Mucosa of descending colon (tissue), 3 donors: ENCODE results near the gene DNAJC17. TPM values are rescaled to one million over a fixed set of nuclear protein-coding genes. Genes with fewer than 3 reads are reported as not detected.

ENCODE experiments used
- ATAC-seq: fragments of 200-7000 bp; cut with Tn5 transposase; one replicate; pipeline ENCODE4 v1.9.1; 2020; ENCODE audit warnings: mild to moderate bottlenecking, moderate library complexity
- DNase-seq, 3 donors: peaks; one replicate each; pipeline ENCODE4 v3.0.0-alpha.2; 2020
- H3K36me3 ChIP-seq: fragments of 200-600 bp; one replicate; pipeline ENCODE4 v1.8.0; 2021; ENCODE audit warnings: low read depth, mild to moderate bottlenecking
- H3K4me1 ChIP-seq: fragments of 200-600 bp; one replicate; pipeline ENCODE4 v1.8.0; 2021; ENCODE audit warnings: low read depth, mild to moderate bottlenecking
- H3K4me3 ChIP-seq: fragments of 200-600 bp; one replicate; pipeline ENCODE4 v1.8.0; 2021; ENCODE audit warnings: mild to moderate bottlenecking
- H3K9me3 ChIP-seq: fragments of 200-600 bp; one replicate; pipeline ENCODE4 v1.8.0; 2021; ENCODE audit warnings: mild to moderate bottlenecking
- CTCF ChIP-seq: fragments of 200-600 bp; IDR thresholded peaks from one replicate; pipeline ENCODE4 v1.8.0; 2022; ENCODE audit warnings: antibody characterized with exemption, mild to moderate bottlenecking
- intact Hi-C, 2 donors: fragments of 100-400 bp; cut with DNase I in 1 of 2; cut with micrococcal nuclease in 1 of 2; formaldehyde crosslinking; loops; one replicate each; pipeline versions ENCODE4 v1.11.0 to v1.11.1; 2022; cut with DNase I, micrococcal nuclease
- total RNA-seq, 3 donors: library from RNA; stranded (reverse); fragmentation: NEBNext Ultra II Directional in 2 of 3; extraction: Animal tissue kit (Norgen Biotek cat#: 25700) in 2 of 3; gene quantifications; one replicate each; pipeline versions ENCODE4 v1.2.1 to v1.2.4, GENCODE V29; 2021 to 2023
- donor health status: DM: no; HTN: no; CAD: no; lungs with moderate emphysema.
- donor health status: DM: no; HTN: no; CAD: no.
- donor health status: DM: no; HTN: yes; CAD: no.

The DNAJC17 gene
- total RNA-seq, 3 donors from 2014 or later = 29.6 to 47.6 (median 36.5) TPM

GRCh38 chr15:40722354-40722753 lies 84.9 kb downstream of the DNAJC17 start:
- Histone ChIP-seq H3K4me3 (no peak overlapping the region), H3K4me1 (no peaks in the 10 kb centered on the region), H3K36me3 (no peaks in the 10 kb centered on the region), H3K9me3 (no peaks in the 10 kb centered on the region)
- DNase-seq (no peak), ATAC-seq (no peak)
- TF ChIP-seq CTCF = no peak
- intact Hi-C loops = no loop called here

GRCh38 chr15:40721701-40722100 lies 85.6 kb downstream of the DNAJC17 start:
- DNase-seq (no peak), ATAC-seq (no peak)
- intact Hi-C loops = no loop called here
- no peaks in the 10 kb centered on the region for H3K4me1 ChIP-seq
- no peaks in the 10 kb centered on the region for H3K36me3 ChIP-seq
- H3K4me3 ChIP-seq = no peak overlapping the region
- no peaks in the 10 kb centered on the region for H3K9me3 ChIP-seq
- no peak for TF ChIP-seq CTCF

- Histone ChIP-seq H3K4me3 (no peak overlapping the region), H3K9me3 (no peaks in the 10 kb centered on the region), H3K36me3 (no peaks in the 10 kb centered on the region), H3K4me1 (no peaks in the 10 kb centered on the region)
- ATAC-seq = no peak
- no peak for TF ChIP-seq CTCF
- no peak for DNase-seq
- intact Hi-C loops = no loop called here
Observed at GRCh38 chr15:40716165-40716564, 91.1 kb downstream of the DNAJC17 start.

Other genes starting within 250 kb of the DNAJC17 start
- gene CCDC32, start 242.4 kb downstream of the DNAJC17 start, total RNA-seq = 10 to 100 TPM; 32.6 to 35.0 (median 32.8) TPM
- gene RPUSD2, start 238.2 kb downstream of the DNAJC17 start, total RNA-seq = 10 to 100 TPM in 1 of 3 donors, 1 to 10 TPM in 2; 9.4 to 10.9 (median 9.4) TPM
- gene KNL1, start 213.2 kb downstream of the DNAJC17 start, total RNA-seq = 1 to 10 TPM; 1.6 to 9.7 (median 3.1) TPM
- 10 to 100 TPM in 1 of 3 donors, 1 to 10 TPM in 2; 2.9 to 13.1 (median 8.3) TPM for gene RAD51, start 112.3 kb downstream of the DNAJC17 start, total RNA-seq
- gene RMDN3, start 52.2 kb downstream of the DNAJC17 start, total RNA-seq = 10 to 100 TPM; 30.1 to 38.4 (median 37.8) TPM
- 10 to 100 TPM; 12.0 to 25.5 (median 18.2) TPM for gene GCHFR, start 43.4 kb downstream of the DNAJC17 start, total RNA-seq
- under 1 TPM; 0.32 to 0.63 (median 0.35) TPM for gene C15orf62, start 37.5 kb downstream of the DNAJC17 start, total RNA-seq
- gene ZFYVE19, start 384 bp downstream of the DNAJC17 start, total RNA-seq = 10 to 100 TPM; 22.2 to 37.5 (median 36.5) TPM
- 100 to 1,000 TPM in 2 of 3 donors, 10 to 100 TPM in 1; 57.5 to 186 (median 154) TPM for gene PPP1R14D, start 21.2 kb upstream of the DNAJC17 start, total RNA-seq
- gene SPINT1, start 36.6 kb upstream of the DNAJC17 start, total RNA-seq = 100 to 1,000 TPM; 167 to 415 (median 324) TPM
- 1 to 10 TPM; 1.6 to 6.2 (median 3.5) TPM for gene RHOV, start 66.8 kb upstream of the DNAJC17 start, total RNA-seq
- 10 to 100 TPM; 14.1 to 21.1 (median 18.0) TPM for gene VPS18, start 87.0 kb upstream of the DNAJC17 start, total RNA-seq
- 10 to 100 TPM in 2 of 3 donors, 1 to 10 TPM in 1; 9.4 to 23.0 (median 15.6) TPM for gene DLL4, start 121.9 kb upstream of the DNAJC17 start, total RNA-seq
- gene CHAC1, start 146.0 kb upstream of the DNAJC17 start, total RNA-seq = 1 to 10 TPM in 2 of 3 donors, under 1 TPM in 1; 0.69 to 3.1 (median 2.6) TPM